HG02870 (cell line): ENCODE data around the gene DNMT3B.
A peak's percentile ranks its signal among the peaks of the same experiment; 100 is the strongest.
"Not testable (repeated sequence)": the region's sequence is repeated elsewhere in the genome, so short reads cannot be mapped to it uniquely, and the experiment has no call there.

ENCODE experiments used
- ATAC-seq: cut with Tn5 transposase; IDR thresholded peaks from one replicate; pipeline ENCODE4 v1.9.1; 2021; ENCODE audit warnings: mild to moderate bottlenecking, moderate library complexity; ENCODE audit not compliant: unreplicated experiment

Gene DNMT3B

DNA sequence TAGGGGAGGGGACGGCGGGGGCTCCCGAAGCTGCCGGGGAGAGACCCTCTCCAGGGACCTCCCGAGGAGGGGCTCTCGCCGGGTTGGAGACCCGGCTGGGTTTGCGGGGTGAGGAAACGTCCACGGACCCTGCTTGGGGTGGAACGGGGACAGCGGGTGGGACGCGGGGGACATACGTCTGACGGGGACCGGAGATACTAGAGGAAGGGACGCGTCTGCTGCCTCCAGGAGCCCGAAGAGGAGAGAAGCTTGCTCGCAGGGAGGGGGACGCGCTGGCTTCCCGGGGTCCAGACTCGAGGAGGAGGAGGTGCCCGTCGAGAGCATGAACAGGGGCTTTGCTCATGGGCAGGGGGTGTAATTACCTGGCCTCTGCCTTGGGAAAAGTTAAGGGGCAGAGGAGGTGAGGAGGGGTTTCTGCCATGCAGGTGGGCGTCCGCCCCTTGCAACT, 593 bp downstream of the DNMT3B start:
- ATAC-seq: peak; percentile 25

GRCh38 chr20:32763202-32764004, 1.2 kb downstream of the DNMT3B start:
- ATAC-seq: no peak

- ATAC-seq: no peak
These were observed 2.1 kb downstream of the DNMT3B start for GRCh38 chr20:32764005-32764960.

- not testable (repeated sequence) for ATAC-seq
These were observed 3.2 kb downstream of the DNMT3B start for GRCh38 chr20:32765230-32765875.

DNA sequence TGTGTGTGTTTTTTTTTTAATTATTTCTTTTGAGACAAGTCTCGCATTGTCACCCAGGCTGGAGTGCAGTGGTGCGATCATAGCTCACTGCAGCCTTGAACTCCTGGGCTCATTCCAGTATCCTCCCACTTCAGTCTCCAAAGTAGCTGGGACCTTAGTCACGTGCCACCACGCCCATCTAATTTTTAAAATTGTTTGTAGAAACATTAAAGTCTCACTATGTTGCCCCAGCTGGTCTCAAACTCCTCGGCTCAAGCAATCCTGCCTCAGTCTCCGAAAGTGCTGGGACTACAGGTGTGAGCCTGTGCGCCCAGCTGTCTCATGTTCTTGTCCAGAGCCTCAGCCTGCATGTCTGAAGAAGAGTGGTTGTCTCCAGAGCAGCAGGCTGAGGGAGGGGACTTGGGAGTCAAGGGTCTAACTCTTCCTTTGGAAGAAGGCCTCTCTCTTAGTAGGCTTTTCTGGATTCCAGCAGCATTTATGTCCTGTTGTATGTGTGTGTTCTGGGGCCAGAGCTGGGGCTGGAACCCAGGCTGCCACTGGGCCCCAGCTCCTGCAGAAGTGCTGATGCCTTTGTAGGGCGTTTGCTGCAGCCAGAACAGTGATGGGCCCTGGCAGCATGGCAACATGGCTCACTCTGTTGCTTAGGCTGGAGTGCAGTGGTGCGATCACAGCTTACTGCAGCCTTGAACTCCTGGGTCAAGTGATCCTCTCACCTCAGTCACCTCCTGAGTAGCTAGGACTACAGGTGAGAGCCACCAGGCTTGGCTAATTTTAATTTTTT, 5.4 kb downstream of the DNMT3B start:
- no peak for ATAC-seq

GRCh38 chr20:32772046-32772445, 9.9 kb downstream of the DNMT3B start:
- ATAC-seq: no peak

GRCh38 chr20:32773223-32773622, 11.0 kb downstream of the DNMT3B start:
- no peak for ATAC-seq

- no peak for ATAC-seq
These were observed 11.7 kb downstream of the DNMT3B start for GRCh38 chr20:32773855-32774254.

DNA sequence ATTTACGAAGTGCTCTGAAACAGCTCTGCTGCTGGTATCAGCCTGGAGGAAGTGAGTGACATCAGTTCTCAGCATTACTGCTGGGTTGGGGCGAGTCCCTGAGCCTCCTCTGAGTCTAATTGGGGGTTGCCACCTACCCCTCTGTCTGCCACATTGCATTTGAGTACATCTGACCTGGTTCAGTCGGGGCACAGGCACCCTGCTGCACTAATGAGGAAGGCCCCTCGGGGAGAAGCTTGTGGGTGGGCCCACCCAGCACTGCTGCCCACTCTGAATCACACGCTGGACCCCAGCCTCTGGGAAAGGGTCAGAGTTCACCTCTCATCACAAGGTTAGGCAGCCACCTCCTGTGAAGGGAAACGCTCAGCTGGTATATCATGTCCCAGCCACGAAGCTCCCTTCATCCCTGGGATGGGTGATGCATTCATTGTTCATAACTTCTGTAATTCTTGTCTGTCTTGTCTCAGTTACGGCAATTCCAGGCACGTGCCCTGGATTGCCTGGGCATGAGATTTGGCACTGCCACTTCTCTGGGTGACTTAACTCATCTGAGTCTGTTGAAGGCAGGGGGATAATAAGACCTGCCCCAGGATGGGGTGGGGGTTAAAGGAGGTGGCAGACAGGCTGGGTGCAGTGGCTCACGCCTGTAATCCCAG, 13.3 kb downstream of the DNMT3B start:
- no peak for ATAC-seq

GRCh38 chr20:32777177-32777956, 15.2 kb downstream of the DNMT3B start:
- no peak for ATAC-seq

GRCh38 chr20:32779500-32780211, 17.5 kb downstream of the DNMT3B start:
- no peak for ATAC-seq

- ATAC-seq: no peak
These were observed 18.1 kb downstream of the DNMT3B start for GRCh38 chr20:32780278-32780677.

GRCh38 chr20:32780749-32781655, 18.8 kb downstream of the DNMT3B start:
- no peak for ATAC-seq

DNA sequence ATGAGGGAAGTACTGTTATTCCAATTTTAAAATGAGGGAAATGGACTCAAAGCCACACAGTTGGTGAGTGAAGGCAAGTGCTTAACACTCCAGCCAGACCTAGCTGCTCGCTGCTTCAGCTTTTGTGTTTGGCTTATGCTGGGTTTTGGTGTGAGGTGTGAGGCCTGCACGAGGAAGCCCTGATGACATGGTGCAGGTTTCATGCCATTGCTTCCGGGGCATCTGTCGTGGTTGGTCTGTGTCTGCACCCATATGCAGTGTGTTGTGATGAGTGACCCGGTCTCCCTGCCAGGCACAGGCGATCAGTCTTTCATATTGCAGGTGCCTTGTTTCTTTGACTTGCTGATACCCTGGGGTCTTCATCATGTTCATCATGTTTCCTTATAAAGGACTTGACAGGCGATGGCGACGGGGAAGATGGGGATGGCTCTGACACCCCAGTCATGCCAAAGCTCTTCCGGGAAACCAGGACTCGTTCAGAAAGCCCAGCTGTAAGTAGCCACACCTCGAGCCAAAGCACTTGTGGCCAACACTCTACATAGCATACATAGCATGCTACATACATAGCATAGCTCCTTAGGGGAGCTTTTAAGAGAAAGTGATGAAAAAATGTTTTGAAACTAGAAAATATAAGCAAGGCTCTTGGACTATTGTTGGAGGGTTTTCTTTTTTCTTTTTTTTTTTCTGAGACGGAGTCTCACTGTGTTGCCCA, 22.3 kb downstream of the DNMT3B start:
- ATAC-seq: no peak

DNA sequence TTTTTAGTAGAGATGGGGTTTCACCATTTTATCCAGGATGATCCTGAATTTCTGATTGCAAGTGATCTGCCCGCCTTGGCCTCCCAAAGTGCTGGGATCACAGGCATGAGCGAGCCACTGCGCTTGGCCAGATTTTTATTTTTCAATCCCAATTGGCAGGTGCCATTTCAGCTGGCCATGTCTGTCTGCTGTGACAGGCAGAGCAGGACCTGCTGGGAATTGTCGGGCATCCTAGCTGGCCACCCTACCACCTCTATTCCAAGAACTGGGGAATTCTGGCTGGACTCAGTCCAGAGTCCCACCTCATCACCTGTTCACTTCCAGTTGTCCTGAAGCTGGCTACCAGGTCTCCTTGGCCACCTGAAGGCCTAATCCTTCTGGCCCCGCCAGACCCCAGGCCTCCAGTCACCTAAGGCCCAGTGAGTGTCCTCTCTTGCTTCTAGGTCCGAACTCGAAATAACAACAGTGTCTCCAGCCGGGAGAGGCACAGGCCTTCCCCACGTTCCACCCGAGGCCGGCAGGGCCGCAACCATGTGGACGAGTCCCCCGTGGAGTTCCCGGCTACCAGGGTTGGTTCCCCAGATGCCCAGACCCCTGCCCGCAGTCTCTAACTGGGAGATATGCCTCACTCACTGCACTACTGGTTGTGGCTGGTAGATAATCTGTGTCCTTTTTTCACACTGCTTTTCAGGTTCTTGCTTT, 24.0 kb downstream of the DNMT3B start:
- ATAC-seq: no peak

DNA sequence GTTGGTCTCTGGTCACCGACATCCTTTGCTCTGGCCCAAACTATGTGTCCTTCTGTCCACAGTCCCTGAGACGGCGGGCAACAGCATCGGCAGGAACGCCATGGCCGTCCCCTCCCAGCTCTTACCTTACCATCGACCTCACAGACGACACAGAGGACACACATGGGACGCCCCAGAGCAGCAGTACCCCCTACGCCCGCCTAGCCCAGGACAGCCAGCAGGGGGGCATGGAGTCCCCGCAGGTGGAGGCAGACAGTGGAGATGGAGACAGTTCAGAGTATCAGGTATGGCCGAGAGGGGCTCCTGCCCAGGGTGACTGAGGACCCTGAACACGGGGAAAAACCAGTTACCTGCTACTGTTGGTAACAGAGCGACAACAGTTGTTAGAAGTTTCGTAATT, 25.0 kb downstream of the DNMT3B start:
- no peak for ATAC-seq
